Chondrocyte (in vitro differentiated cells): ENCODE results near the gene VASP. TPM values are rescaled to one million over a fixed set of nuclear protein-coding genes. Genes with fewer than 3 reads are reported as not detected.
A peak's percentile ranks its signal among the peaks of the same experiment; 100 is the strongest.

Experiments used
- DNase-seq: peaks from one replicate; pipeline ENCODE4 v3.0.0; 2021; ENCODE audit warnings: mixed read lengths, low spot score
- H3K27ac Mint-ChIP-seq: one replicate; pipeline ENCODE4 v1.8.0; 2021; ENCODE audit warnings: mild to moderate bottlenecking, moderate library complexity, mixed read lengths; ENCODE audit not compliant: unreplicated experiment
- H3K27me3 Mint-ChIP-seq: 2 replicates; pipeline ENCODE4 v1.8.0; 2021; ENCODE audit warnings: low read depth, mixed read lengths
- H3K36me3 Mint-ChIP-seq: 2 replicates; pipeline ENCODE4 v1.8.0; 2021; ENCODE audit warnings: low read depth, mixed read lengths
- H3K4me1 Mint-ChIP-seq: 2 replicates; pipeline ENCODE4 v1.8.0; 2021; ENCODE audit warnings: low read depth, mild to moderate bottlenecking, mixed read lengths
- H3K4me3 Mint-ChIP-seq: one replicate; pipeline ENCODE4 v1.8.0; 2021; ENCODE audit warnings: mild to moderate bottlenecking, moderate library complexity, mixed read lengths; ENCODE audit not compliant: unreplicated experiment
- H3K9me3 Mint-ChIP-seq: 2 replicates; pipeline ENCODE4 v1.8.0; 2021; ENCODE audit warnings: low read depth, mixed read lengths
- CTCF ChIP-seq: fragments of 200-600 bp; sonication (generic); IDR thresholded peaks from 2 replicates; pipeline ENCODE4 v1.5.0; 2021; ENCODE audit warnings: antibody characterized with exemption, mild to moderate bottlenecking, moderate library complexity
- total RNA-seq: library from RNA; stranded (reverse); gene quantifications from 3 replicates; pipeline ENCODE4 v1.2.1, GENCODE V29; 2021

Gene VASP
- total RNA-seq, 1 donor from 2014 or later = 142 TPM

DNA sequence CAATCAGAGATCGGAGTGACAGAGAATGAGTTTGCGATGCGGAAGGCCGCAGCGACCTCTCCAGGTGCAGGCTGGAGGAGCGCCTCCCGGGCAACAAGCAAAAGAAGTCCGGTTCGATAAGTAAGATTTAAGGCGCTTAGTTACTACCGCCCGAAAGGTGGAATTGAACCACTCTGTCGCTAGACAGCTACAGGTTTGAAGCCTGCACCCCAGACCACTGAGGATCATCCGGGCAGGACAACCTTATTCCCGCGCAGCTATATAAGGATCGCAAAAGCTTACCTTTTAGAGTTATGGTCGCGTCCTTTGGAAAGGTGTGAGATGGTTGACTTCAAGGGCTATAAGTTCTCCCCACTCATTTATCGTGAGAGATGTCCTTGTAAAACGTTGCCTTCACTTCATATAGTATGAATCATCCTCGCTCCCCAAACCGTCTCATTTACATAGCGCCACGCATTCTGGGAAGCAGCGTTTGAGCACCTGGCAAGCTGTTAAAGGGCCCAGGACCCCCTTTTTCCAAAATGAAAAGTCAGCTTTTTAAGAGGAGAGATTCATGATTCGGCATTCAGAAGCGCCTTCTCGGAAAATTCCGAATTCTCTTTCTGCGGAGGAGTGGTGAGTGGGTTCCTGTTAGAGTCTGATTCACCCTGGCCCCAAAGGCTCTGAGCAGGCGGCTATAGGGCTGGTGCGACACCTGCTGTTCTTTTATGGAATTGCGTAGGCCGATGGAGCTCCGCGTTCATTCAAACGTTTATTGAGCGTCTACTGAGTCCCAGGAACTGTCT, 28.6 kb upstream of the VASP start:
- Mint-ChIP-seq H3K27ac (peak overlapping the region; percentile 95), H3K9me3 (no peaks in the 10 kb centered on the region), H3K4me1 (peaks cover 15% of the 10 kb centered on the region), H3K4me3 (peak overlapping the region; percentile 78), H3K36me3 (peaks cover 2% of the 10 kb centered on the region), H3K27me3 (no peaks in the 10 kb centered on the region)
- DNase-seq = no peak
- peak; percentile 80 for TF ChIP-seq CTCF

GRCh38 chr19:45483033-45483432, 24.2 kb upstream of the VASP start:
- no peaks in the 10 kb centered on the region for H3K27me3 Mint-ChIP-seq

GRCh38 chr19:45484273-45484945, 22.9 kb upstream of the VASP start:
- Mint-ChIP-seq H3K4me3 (no peak overlapping the region), H3K27ac (no peak overlapping the region), H3K4me1 (peaks cover 2% of the 10 kb centered on the region), H3K9me3 (no peaks in the 10 kb centered on the region), H3K27me3 (no peaks in the 10 kb centered on the region), H3K36me3 (no peaks in the 10 kb centered on the region)
- no peak for DNase-seq
- no peak for TF ChIP-seq CTCF

More at GRCh38 chr19:45483033-45483432, 24.2 kb upstream of the VASP start:
- Mint-ChIP-seq H3K36me3 (no peaks in the 10 kb centered on the region), H3K9me3 (no peaks in the 10 kb centered on the region), H3K27ac (no peak overlapping the region), H3K4me3 (no peak overlapping the region), H3K4me1 (peaks cover 8% of the 10 kb centered on the region)
- TF ChIP-seq CTCF = no peak
- DNase-seq = no peak

GRCh38 chr19:45485305-45486077, 21.8 kb upstream of the VASP start:
- Mint-ChIP-seq H3K36me3 (no peaks in the 10 kb centered on the region), H3K27ac (peak overlapping the region; percentile 95), H3K4me1 (peaks cover 2% of the 10 kb centered on the region), H3K9me3 (no peaks in the 10 kb centered on the region), H3K4me3 (peak overlapping the region; percentile 94), H3K27me3 (no peaks in the 10 kb centered on the region)
- peak; percentile 85 for TF ChIP-seq CTCF
- peak; percentile 99 for DNase-seq

DNA sequence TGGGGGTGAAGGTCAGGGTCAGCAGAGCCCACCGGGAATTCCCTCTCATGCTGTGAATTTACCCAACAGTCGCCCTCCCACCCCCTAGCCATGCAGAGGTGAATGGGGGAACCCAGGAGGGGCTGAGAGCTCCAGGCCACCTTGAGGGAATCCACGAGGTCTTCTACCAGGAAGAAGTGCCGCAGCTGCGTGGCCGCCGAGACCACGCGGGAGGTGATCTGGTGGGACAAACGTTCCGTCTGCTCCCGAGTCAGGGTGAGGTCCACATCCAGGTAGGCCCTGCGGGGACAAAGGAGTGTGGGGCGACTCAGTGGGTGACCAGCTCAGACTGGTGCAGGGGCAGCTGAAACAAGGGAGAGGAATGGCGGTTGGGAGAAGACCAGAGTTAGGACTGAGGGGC, 18.6 kb upstream of the VASP start:
- Mint-ChIP-seq H3K4me3 (no peak overlapping the region), H3K4me1 (peaks cover 13% of the 10 kb centered on the region), H3K9me3 (no peaks in the 10 kb centered on the region), H3K27me3 (no peaks in the 10 kb centered on the region), H3K27ac (no peak overlapping the region), H3K36me3 (no peaks in the 10 kb centered on the region)
- DNase-seq = no peak
- no peak for TF ChIP-seq CTCF
